ENCODE results near the gene CSMD2. TPM values are rescaled to one million over a fixed set of nuclear protein-coding genes. Genes with fewer than 3 reads are reported as not detected.

The CSMD2 gene
- total RNA-seq, 2 donors from 2014 or later = 0.62 to 2.8 TPM

DNA sequence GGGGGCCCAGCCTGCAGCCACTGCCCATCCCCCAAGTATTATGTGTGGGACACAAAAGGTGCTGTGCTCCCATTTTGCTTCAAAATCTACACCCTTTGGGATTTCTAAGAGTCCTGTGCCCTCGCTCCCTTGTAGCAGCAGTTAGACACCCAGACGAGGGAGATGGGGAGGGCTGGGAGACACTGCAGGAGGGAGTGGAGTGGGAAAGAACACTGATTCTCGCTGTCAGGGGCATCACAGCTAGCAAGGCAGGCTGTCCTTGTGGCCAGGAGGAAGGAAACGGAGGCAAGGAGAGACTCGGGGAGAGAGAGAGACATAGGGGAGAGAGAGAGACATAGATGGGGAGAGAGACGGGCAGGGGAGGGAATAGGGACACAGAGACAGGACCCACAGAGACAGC, 38.5 kb downstream of the CSMD2 start:
- no peaks in the 10 kb centered on the region for H3K9me3 Mint-ChIP-seq
- WGBS, 2 experiments (ENCODE audit: insufficient coverage in 1 of 2, insufficient read length in 1 of 2) = 91 to 92% methylated on average over 3 to 6 of the region's 6 CpGs
- no peaks in the 10 kb centered on the region for H3K36me3 Mint-ChIP-seq (ENCODE audit: low read depth)
- Histone ChIP-seq H3K27me3 (ENCODE audit: control insufficient read depth, insufficient read depth, low read length, poor library complexity, severe bottlenecking) (no peaks in the 10 kb centered on the region), H3K9ac (ENCODE audit: extremely low read depth, low read length, poor library complexity, severe bottlenecking) (no peak overlapping the region), H3K9me3 (ENCODE audit: control insufficient read depth, low read length) (no peaks in the 10 kb centered on the region), H3K36me3 (ENCODE audit: control insufficient read depth, insufficient read depth, low read length) (no peaks in the 10 kb centered on the region), H3K4me1 (ENCODE audit: control insufficient read depth, insufficient read depth, low read length) (no peaks in the 10 kb centered on the region), H3K27ac (ENCODE audit: low read depth, low read length) (no peak overlapping the region), H3K4me3 (ENCODE audit: low read length) (no peak overlapping the region)
- no peak overlapping the region for H3K27ac Mint-ChIP-seq
- TF ChIP-seq, protein P1, sequence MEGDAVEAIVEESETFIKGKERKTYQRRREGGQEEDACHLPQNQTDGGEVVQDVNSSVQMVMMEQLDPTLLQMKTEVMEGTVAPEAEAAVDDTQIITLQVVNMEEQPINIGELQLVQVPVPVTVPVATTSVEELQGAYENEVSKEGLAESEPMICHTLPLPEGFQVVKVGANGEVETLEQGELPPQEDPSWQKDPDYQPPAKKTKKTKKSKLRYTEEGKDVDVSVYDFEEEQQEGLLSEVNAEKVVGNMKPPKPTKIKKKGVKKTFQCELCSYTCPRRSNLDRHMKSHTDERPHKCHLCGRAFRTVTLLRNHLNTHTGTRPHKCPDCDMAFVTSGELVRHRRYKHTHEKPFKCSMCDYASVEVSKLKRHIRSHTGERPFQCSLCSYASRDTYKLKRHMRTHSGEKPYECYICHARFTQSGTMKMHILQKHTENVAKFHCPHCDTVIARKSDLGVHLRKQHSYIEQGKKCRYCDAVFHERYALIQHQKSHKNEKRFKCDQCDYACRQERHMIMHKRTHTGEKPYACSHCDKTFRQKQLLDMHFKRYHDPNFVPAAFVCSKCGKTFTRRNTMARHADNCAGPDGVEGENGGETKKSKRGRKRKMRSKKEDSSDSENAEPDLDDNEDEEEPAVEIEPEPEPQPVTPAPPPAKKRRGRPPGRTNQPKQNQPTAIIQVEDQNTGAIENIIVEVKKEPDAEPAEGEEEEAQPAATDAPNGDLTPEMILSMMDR (conservative IDR thresholded peaks at IDR 0.05) = no peak
- peaks cover 8% of the 10 kb centered on the region for H3K27me3 Mint-ChIP-seq (ENCODE audit: insufficient read depth)
- H3K4me1 Mint-ChIP-seq = no peaks in the 10 kb centered on the region
- H3K4me3 Mint-ChIP-seq = no peak overlapping the region
- peak; percentile 22 for DNase-seq

GRCh38 chr1:34125721-34126380, 39.2 kb downstream of the CSMD2 start:
- no peaks in the 10 kb centered on the region for H3K27me3 ChIP-seq (ENCODE audit: control insufficient read depth, insufficient read depth, low read length, poor library complexity, severe bottlenecking)
- H3K4me1 Mint-ChIP-seq = no peaks in the 10 kb centered on the region
- H3K27ac Mint-ChIP-seq = no peak overlapping the region
- H3K4me3 Mint-ChIP-seq = no peak overlapping the region
- no peak overlapping the region for H3K27ac ChIP-seq (ENCODE audit: low read depth, low read length)
- peaks cover 8% of the 10 kb centered on the region for H3K27me3 Mint-ChIP-seq (ENCODE audit: insufficient read depth)
- no peaks in the 10 kb centered on the region for H3K36me3 ChIP-seq (ENCODE audit: control insufficient read depth, insufficient read depth, low read length)
- H3K4me3 ChIP-seq (ENCODE audit: low read length) = no peak overlapping the region
- DNase-seq = peak; percentile 28
- no peaks in the 10 kb centered on the region for H3K9me3 ChIP-seq (ENCODE audit: control insufficient read depth, low read length)
- WGBS, 2 experiments (ENCODE audit: insufficient coverage in 1 of 2, insufficient read length in 1 of 2) = 94 to 100% methylated on average over 1 to 5 of the region's 5 CpGs
- TF ChIP-seq, protein P1 (conservative IDR thresholded peaks at IDR 0.05) = no peak
- no peaks in the 10 kb centered on the region for H3K36me3 Mint-ChIP-seq (ENCODE audit: low read depth)
- H3K9me3 Mint-ChIP-seq = no peaks in the 10 kb centered on the region
- H3K4me1 ChIP-seq (ENCODE audit: control insufficient read depth, insufficient read depth, low read length) = no peaks in the 10 kb centered on the region
- H3K9ac ChIP-seq (ENCODE audit: extremely low read depth, low read length, poor library complexity, severe bottlenecking) = no peak overlapping the region

GRCh38 chr1:34122080-34122932, 42.7 kb downstream of the CSMD2 start:
- no peak overlapping the region for H3K4me3 Mint-ChIP-seq
- H3K4me1 Mint-ChIP-seq = no peaks in the 10 kb centered on the region
- Histone ChIP-seq H3K27me3 (ENCODE audit: control insufficient read depth, insufficient read depth, low read length, poor library complexity, severe bottlenecking) (no peaks in the 10 kb centered on the region), H3K27ac (ENCODE audit: low read depth, low read length) (no peak overlapping the region), H3K4me1 (ENCODE audit: control insufficient read depth, insufficient read depth, low read length) (no peaks in the 10 kb centered on the region), H3K9ac (ENCODE audit: extremely low read depth, low read length, poor library complexity, severe bottlenecking) (no peak overlapping the region), H3K4me3 (ENCODE audit: low read length) (no peak overlapping the region), H3K9me3 (ENCODE audit: control insufficient read depth, low read length) (no peaks in the 10 kb centered on the region), H3K36me3 (ENCODE audit: control insufficient read depth, insufficient read depth, low read length) (no peaks in the 10 kb centered on the region)
- H3K27me3 Mint-ChIP-seq (ENCODE audit: insufficient read depth) = peaks cover 7% of the 10 kb centered on the region
- 80 to 92% methylated on average over 4 to 10 of the region's 10 CpGs for WGBS, 2 experiments (ENCODE audit: insufficient coverage in 1 of 2, insufficient read length in 1 of 2)
- peaks cover 10% of the 10 kb centered on the region for H3K9me3 Mint-ChIP-seq
- TF ChIP-seq, protein P1 (conservative IDR thresholded peaks at IDR 0.05) = no peak
- no peak overlapping the region for H3K27ac Mint-ChIP-seq
- no peaks in the 10 kb centered on the region for H3K36me3 Mint-ChIP-seq (ENCODE audit: low read depth)
- peak; percentile 10 for DNase-seq
